Measurements from ENCODE around the gene EPHB3.

EPHB3 gene

GRCh38 chr3:184581331-184581855 is 19.8 kb downstream of the EPHB3 start:
- no peak for DNase-seq (ENCODE audit: low spot score)

- no peak for DNase-seq (ENCODE audit: low spot score)
These were observed 21.3 kb downstream of the EPHB3 start for GRCh38 chr3:184582646-184583577.

GRCh38 chr3:184583578-184584451 is 22.2 kb downstream of the EPHB3 start:
- DNase-seq (ENCODE audit: low spot score): no peak

- no peak for DNase-seq (ENCODE audit: low spot score)
These were observed 22.9 kb downstream of the EPHB3 start for GRCh38 chr3:184584464-184584891.

- DNase-seq (ENCODE audit: low spot score): no peak
These were observed 24.0 kb downstream of the EPHB3 start for GRCh38 chr3:184585545-184585944.

GRCh38 chr3:184586851-184587250 is 25.3 kb downstream of the EPHB3 start:
- no peak for DNase-seq (ENCODE audit: low spot score)

GRCh38 chr3:184588776-184589175 is 27.2 kb downstream of the EPHB3 start:
- no peak for DNase-seq (ENCODE audit: low spot score)

- no peak for DNase-seq (ENCODE audit: low spot score)
These were observed 29.2 kb downstream of the EPHB3 start for GRCh38 chr3:184590795-184591194.

- DNase-seq (ENCODE audit: low spot score): no peak
These were observed 30.2 kb downstream of the EPHB3 start for GRCh38 chr3:184591789-184592188.

GRCh38 chr3:184592371-184593219 is 31.0 kb downstream of the EPHB3 start:
- no peak for DNase-seq (ENCODE audit: low spot score)

- no peak for DNase-seq (ENCODE audit: low spot score)
These were observed 31.8 kb downstream of the EPHB3 start for GRCh38 chr3:184593220-184593927.

- DNase-seq (ENCODE audit: low spot score): no peak
These were observed 32.3 kb downstream of the EPHB3 start for GRCh38 chr3:184593928-184594303.

- no peak for DNase-seq (ENCODE audit: low spot score)
These were observed 32.9 kb downstream of the EPHB3 start for GRCh38 chr3:184594371-184595001.

GRCh38 chr3:184595726-184596125 is 34.1 kb downstream of the EPHB3 start:
- DNase-seq (ENCODE audit: low spot score): no peak

- DNase-seq (ENCODE audit: low spot score): no peak
These were observed 34.6 kb downstream of the EPHB3 start for GRCh38 chr3:184596233-184596632.

GRCh38 chr3:184596886-184597575 is 35.4 kb downstream of the EPHB3 start:
- no peak for DNase-seq (ENCODE audit: low spot score)

- no peak for DNase-seq (ENCODE audit: low spot score)
These were observed 36.4 kb downstream of the EPHB3 start for GRCh38 chr3:184597829-184598573.

GRCh38 chr3:184598574-184598927 is 37.0 kb downstream of the EPHB3 start:
- no peak for DNase-seq (ENCODE audit: low spot score)

- DNase-seq (ENCODE audit: low spot score): no peak
These were observed 37.6 kb downstream of the EPHB3 start for GRCh38 chr3:184599143-184599542.

Measured in germinal center (tissue), 1 donor.